Duodenal mucosa (tissue), 2 donors: ENCODE results near the gene VHLL.

Experiments used
- H3K27ac ChIP-seq: one replicate; pipeline ENCODE4 v1.7.0; 2013; ENCODE audit warnings: low read depth, low read length
- H3K27me3 ChIP-seq, 2 donors: one replicate each; pipeline ENCODE4 v1.7.0; 2013; ENCODE audit warnings: low read length in 2 of 2, control low read depth in 1 of 2; ENCODE audit not compliant: insufficient read depth in 2 of 2, control insufficient read depth in 1 of 2
- H3K36me3 ChIP-seq, 2 donors: one replicate each; pipeline ENCODE4 v1.7.0; 2013; ENCODE audit warnings: low read length in 2 of 2, control low read depth in 1 of 2; ENCODE audit not compliant: insufficient read depth in 2 of 2, control insufficient read depth in 1 of 2
- H3K4me1 ChIP-seq, 2 donors: one replicate each; pipeline ENCODE4 v1.7.0; 2013; ENCODE audit warnings: low read length in 2 of 2, control low read depth in 1 of 2; ENCODE audit not compliant: insufficient read depth in 2 of 2, control insufficient read depth in 1 of 2
- H3K4me3 ChIP-seq, 2 donors: one replicate each; pipeline ENCODE4 v1.7.0; 2013; ENCODE audit warnings: low read length in 2 of 2, low read depth in 1 of 2
- H3K9ac ChIP-seq, 2 donors: one replicate each; pipeline ENCODE4 v1.7.0; 2013; ENCODE audit warnings: low read length in 2 of 2, low read depth in 1 of 2
- H3K9me3 ChIP-seq, 2 donors: one replicate each; pipeline ENCODE4 v1.7.0; 2013; ENCODE audit warnings: low read length in 2 of 2, control low read depth in 1 of 2; ENCODE audit not compliant: control insufficient read depth in 1 of 2

The VHLL gene

DNA sequence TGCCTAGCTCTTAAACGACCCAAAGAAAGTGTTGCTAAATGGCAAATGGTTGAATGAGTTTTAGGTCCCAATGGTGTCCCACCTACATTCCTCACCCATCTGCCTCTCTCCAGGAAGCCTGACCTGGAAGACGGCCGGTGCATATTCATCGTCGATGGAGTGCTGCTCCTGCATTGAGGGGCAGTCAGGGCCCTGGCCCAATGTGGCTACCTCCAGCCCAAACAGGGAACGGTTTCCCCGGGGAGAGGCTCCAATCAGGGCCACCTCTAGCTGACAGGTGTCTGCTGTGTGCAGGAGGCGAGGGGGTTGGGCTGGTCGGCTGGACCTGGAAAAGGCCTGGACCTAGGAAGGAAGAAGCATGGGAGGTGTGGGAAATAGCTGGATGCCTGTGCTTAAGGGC is 5.2 kb downstream of the VHLL start:
- peaks cover 22 to 29% of the 10 kb centered on the region in 2 donors for H3K4me1 ChIP-seq
- H3K9me3 ChIP-seq: no peaks in the 10 kb centered on the region
- H3K36me3 ChIP-seq: peaks cover 0 to 6% of the 10 kb centered on the region in 2 donors
- H3K9ac ChIP-seq: no peak overlapping the region
- no peak overlapping the region for H3K27ac ChIP-seq
- no peak overlapping the region for H3K4me3 ChIP-seq
- H3K27me3 ChIP-seq: no peaks in the 10 kb centered on the region

- H3K27ac ChIP-seq: no peak overlapping the region
Measured at GRCh38 chr1:156293098-156293434, 6.0 kb downstream of the VHLL start.

GRCh38 chr1:156291226-156292061 is 7.7 kb downstream of the VHLL start:
- peak overlapping the region; percentile 60 for H3K27ac ChIP-seq
- H3K4me3 ChIP-seq: peak overlapping the region; percentile 74
- H3K36me3 ChIP-seq: peaks cover 0 to 6% of the 10 kb centered on the region in 2 donors
- H3K4me1 ChIP-seq: peaks cover 22 to 29% of the 10 kb centered on the region in 2 donors
- H3K9ac ChIP-seq: peak overlapping the region; percentile 64 to 68
- H3K9me3 ChIP-seq: no peaks in the 10 kb centered on the region
- no peaks in the 10 kb centered on the region for H3K27me3 ChIP-seq

More at GRCh38 chr1:156293098-156293434, 6.0 kb downstream of the VHLL start:
- Histone ChIP-seq H3K27me3 (no peaks in the 10 kb centered on the region), H3K4me1 (peaks cover 22 to 29% of the 10 kb centered on the region in 2 donors), H3K9me3 (no peaks in the 10 kb centered on the region), H3K36me3 (peaks cover 0 to 6% of the 10 kb centered on the region in 2 donors), H3K4me3 (no peak overlapping the region), H3K9ac (no peak overlapping the region)

DNA sequence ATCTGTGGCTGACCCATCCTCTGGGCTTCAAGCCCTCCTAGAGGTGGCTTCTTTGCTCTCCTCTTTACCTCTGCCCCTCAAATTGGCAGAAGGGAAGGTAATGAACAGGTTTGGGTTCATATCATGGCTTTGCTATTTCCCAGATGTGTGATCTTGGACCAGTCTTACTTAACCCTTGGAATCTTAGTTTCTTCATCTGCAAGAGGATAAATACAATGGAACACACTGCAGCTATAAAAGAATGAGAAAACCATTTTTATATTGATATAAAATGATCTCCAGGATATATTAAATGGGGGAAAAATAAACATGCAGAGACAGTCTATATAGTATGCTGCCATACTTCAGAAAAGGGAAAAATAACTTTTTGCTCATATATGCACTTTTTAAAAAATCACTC is 9.2 kb downstream of the VHLL start:
- Histone ChIP-seq H3K9me3 (no peaks in the 10 kb centered on the region), H3K27me3 (no peaks in the 10 kb centered on the region), H3K27ac (no peak overlapping the region), H3K4me1 (peaks cover 15 to 20% of the 10 kb centered on the region in 2 donors), H3K9ac (no peak overlapping the region), H3K4me3 (no peak overlapping the region), H3K36me3 (peaks cover 4 to 6% of the 10 kb centered on the region in 2 donors)

DNA sequence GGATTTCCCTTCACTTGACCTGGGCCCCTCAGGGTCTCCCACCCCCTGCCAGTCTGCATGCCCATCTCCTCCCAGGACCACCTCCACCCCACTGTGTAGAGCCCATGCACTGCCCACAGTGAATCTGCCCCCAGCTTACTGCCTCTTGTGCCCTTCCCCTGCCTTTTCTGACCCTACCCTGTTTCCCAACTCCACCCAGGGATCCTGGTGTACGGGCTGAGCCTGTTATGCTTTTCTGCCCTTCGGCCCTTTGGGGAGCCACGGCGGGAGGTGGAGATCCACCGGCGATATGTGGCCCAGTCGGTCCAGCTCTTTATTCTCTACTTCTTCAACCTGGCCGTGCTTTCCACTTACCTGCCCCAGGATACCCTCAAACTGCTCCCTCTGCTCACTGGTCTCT is 13.0 kb downstream of the VHLL start:
- Histone ChIP-seq H3K27me3 (no peaks in the 10 kb centered on the region), H3K4me1 (peaks cover 20 to 32% of the 10 kb centered on the region in 2 donors), H3K9ac (no peak overlapping the region), H3K27ac (no peak overlapping the region), H3K4me3 (no peak overlapping the region), H3K36me3 (peaks cover 0 to 4% of the 10 kb centered on the region in 2 donors), H3K9me3 (no peaks in the 10 kb centered on the region)

- no peaks in the 10 kb centered on the region for H3K9me3 ChIP-seq
- peaks cover 22 to 32% of the 10 kb centered on the region in 2 donors for H3K4me1 ChIP-seq
- H3K27ac ChIP-seq: no peak overlapping the region
- no peak overlapping the region for H3K4me3 ChIP-seq
- no peak overlapping the region for H3K9ac ChIP-seq
- no peaks in the 10 kb centered on the region for H3K27me3 ChIP-seq
- peaks cover 0 to 4% of the 10 kb centered on the region in 2 donors for H3K36me3 ChIP-seq
Measured at GRCh38 chr1:156285437-156285836, 13.7 kb downstream of the VHLL start.

DNA sequence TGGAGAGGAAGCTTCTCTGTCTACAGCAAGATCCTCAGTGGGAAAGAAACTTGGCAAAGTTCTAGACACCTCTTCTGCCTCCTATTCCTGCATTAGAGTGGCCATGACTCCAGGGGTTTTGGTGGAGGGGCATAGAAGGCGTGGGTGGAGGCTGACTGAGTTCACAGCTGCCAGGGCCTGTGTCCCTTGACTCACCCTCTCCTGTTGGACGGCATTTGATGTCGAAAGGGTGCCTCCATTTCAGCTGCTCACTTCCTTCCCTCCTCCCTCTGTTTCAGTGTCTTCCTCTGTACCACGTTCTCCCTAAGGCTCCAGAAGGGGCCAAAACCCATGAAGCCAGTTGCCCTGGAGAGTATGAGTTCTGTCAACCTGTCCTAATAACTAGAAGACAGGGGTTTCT is 14.3 kb downstream of the VHLL start:
- Histone ChIP-seq H3K27ac (no peak overlapping the region), H3K4me3 (no peak overlapping the region), H3K27me3 (no peaks in the 10 kb centered on the region), H3K36me3 (peaks cover 0 to 9% of the 10 kb centered on the region in 2 donors), H3K4me1 (peaks cover 22 to 32% of the 10 kb centered on the region in 2 donors), H3K9ac (no peak overlapping the region), H3K9me3 (no peaks in the 10 kb centered on the region)

DNA sequence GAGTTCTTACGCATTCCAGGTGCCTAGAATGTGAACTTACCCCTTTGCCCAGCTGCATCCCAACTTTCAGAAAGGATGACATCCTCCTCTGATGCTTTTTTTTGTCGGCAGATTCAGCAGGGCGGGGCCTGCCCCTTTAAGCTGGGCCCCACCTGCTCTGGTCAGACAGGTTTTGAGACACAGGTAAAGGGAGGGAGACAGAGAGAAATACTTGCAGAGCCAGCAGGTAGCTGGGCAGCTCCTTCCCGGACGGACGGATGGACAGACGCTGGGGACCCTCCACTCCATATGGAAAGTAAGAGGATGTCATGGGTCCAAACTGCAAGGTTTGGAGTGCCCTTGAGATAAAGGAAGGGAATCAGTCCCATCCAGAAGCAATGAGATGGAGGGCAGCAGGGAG is 15.0 kb downstream of the VHLL start, which contains the start of gene TMEM79:
Gene TMEM79, plus strand, starts transcription at position 214 of the 400 bp plus-strand sequence. CDS start 902 bp downstream, outside the sequence.
- Histone ChIP-seq H3K27ac (peak within 1 kb of the TSS; percentile 26), H3K4me1 (peaks cover 22 to 32% of the 10 kb centered on the region in 2 donors), H3K36me3 (peaks cover under 1 to 9% of the 10 kb centered on the region in 2 donors), H3K9me3 (no peaks in the 10 kb centered on the region), H3K9ac (peak within 1 kb of the TSS; percentile 81 to 88), H3K4me3 (peak within 1 kb of the TSS; percentile 94), H3K27me3 (no peaks in the 10 kb centered on the region)

- Histone ChIP-seq H3K36me3 (peaks cover 6 to 14% of the 10 kb centered on the region in 2 donors), H3K9me3 (no peaks in the 10 kb centered on the region), H3K27ac (peak overlapping the region; percentile 26), H3K4me3 (peak overlapping the region; percentile 94), H3K9ac (peak overlapping the region; percentile 81 to 88), H3K27me3 (no peaks in the 10 kb centered on the region), H3K4me1 (peaks cover 22 to 32% of the 10 kb centered on the region in 2 donors)
Measured at GRCh38 chr1:156283521-156283920, 15.6 kb downstream of the VHLL start.

DNA sequence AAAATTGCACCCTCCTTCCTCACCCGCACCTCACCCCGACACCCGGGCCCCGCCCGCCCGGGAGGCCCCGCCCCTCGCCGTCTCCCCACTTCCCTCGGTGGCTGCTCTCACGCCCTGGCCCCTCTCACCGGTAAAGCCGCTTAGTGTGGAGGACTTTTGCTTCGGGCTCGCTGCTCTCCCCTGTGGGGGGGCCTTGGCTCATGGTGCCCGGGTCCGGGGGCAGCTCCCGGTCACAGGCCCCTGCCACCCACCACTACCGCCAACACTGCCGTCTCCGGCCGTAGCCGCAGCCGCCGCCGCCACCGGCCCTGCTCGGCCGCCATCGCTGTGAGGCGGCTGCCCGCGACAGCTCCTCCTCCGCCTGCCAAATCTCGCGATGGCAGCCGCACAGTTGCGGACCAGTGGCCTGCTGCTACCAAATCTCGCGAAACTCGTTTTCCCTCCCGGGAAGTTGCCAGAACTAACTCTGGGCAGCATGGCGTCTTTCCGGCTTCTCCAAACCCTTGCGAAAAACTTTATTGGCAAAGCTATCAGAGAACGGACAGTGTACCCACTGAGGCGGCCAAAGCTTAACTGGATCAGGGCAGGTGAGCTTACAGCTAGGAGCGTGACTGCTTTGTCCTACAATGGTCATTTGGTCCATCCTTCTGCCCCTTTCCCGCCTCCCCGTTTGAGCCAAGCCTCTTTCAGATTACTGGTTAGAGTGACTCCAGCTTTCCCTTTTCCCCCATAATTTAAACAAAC is 16.5 kb downstream of the VHLL start, which contains the start of gene SMG5:
Gene SMG5, minus strand, starts transcription at position 347 of the 744 bp plus-strand sequence. Its CDS starts 145 bp downstream, at position 202.
- Histone ChIP-seq H3K36me3 (peaks cover 15 to 22% of the 10 kb centered on the region in 2 donors), H3K27me3 (no peaks in the 10 kb centered on the region), H3K9me3 (no peaks in the 10 kb centered on the region), H3K4me3 (peak within 1 kb of the TSS; percentile 94), H3K27ac (peak within 1 kb of the TSS; percentile 84), H3K4me1 (peaks cover 22 to 32% of the 10 kb centered on the region in 2 donors), H3K9ac (peak within 1 kb of the TSS; percentile 81 to 88)
